Thymus (tissue), 11 donors: ENCODE data around the gene NCDN. TPM values are rescaled to one million over a fixed set of nuclear protein-coding genes. Genes with fewer than 3 reads are reported as not detected.

ENCODE experiments used
- DNase-seq, 9 donors: peaks; one replicate each; pipeline ENCODE4 v3.0.0-alpha.2; 2013; ENCODE audit warnings: low spot score in 9 of 9, low read depth in 6 of 9, missing footprints in 1 of 9
- H3K27ac ChIP-seq, 2 donors: one replicate each; pipeline ENCODE4 v1.5.1; 2013; ENCODE audit warnings: control low read depth in 1 of 2, low read depth in 1 of 2, low read length in 1 of 2, mild to moderate bottlenecking in 1 of 2, moderate library complexity in 1 of 2
- H3K27me3 ChIP-seq, 2 donors: one replicate each; pipeline ENCODE4 v1.5.1; 2013; ENCODE audit warnings: low read length in 1 of 2; ENCODE audit not compliant: control insufficient read depth in 2 of 2, insufficient read depth in 1 of 2
- H3K36me3 ChIP-seq, 2 donors: one replicate each; pipeline ENCODE4 v1.5.1; 2013; ENCODE audit warnings: low read length in 1 of 2, mild to moderate bottlenecking in 1 of 2, moderate library complexity in 1 of 2; ENCODE audit not compliant: control insufficient read depth in 2 of 2, insufficient read depth in 2 of 2
- H3K4me1 ChIP-seq, 2 donors: one replicate each; pipeline ENCODE4 v1.5.1; 2013; ENCODE audit warnings: low read length in 2 of 2; ENCODE audit not compliant: control insufficient read depth in 2 of 2, insufficient read depth in 2 of 2
- H3K4me3 ChIP-seq, 2 donors: one replicate each; pipeline ENCODE4 v1.5.1; 2013; ENCODE audit warnings: low read length in 2 of 2, control low read depth in 1 of 2, mild to moderate bottlenecking in 1 of 2
- H3K9me3 ChIP-seq, 2 donors: one replicate each; pipeline ENCODE4 v1.5.1; 2013; ENCODE audit warnings: low read length in 1 of 2, mild to moderate bottlenecking in 1 of 2; ENCODE audit not compliant: control insufficient read depth in 2 of 2, insufficient read depth in 1 of 2
- WGBS: extraction: QIAGEN DNeasy Blood & Tissue Kit; methylation state at CpG from one replicate; pipeline ENCODE4 v1.1.7; 2013; 5-methylcytosine and 5-hydroxymethylcytosine counted together
- polyA plus RNA-seq: library from polyadenylated mRNA; stranded (reverse); fragments of 200-250 nt; gene quantifications from one replicate; pipeline ENCODE4 v1.2.3, GENCODE V29; 2013
- total RNA-seq: library from RNA; stranded (reverse); fragments of 120-200 nt; gene quantifications from one replicate; pipeline ENCODE4 v1.2.4, GENCODE V29; 2013
- donor health status: healthy.

NCDN gene
- total and polyA plus RNA-seq, 2 donors: 4.4 to 8.3 TPM

GRCh38 chr1:35530946-35531345 is 26.7 kb upstream of the NCDN start:
- H3K4me1 ChIP-seq: peaks cover 0 to 3% of the 10 kb centered on the region in 2 donors
- H3K9me3 ChIP-seq: peaks cover 4 to 10% of the 10 kb centered on the region in 2 donors
- no peak for DNase-seq
- WGBS: 99% methylated on average over 2 of the region's 2 CpGs
- peaks cover 6 to 10% of the 10 kb centered on the region in 2 donors for H3K36me3 ChIP-seq
- H3K27me3 ChIP-seq: no peaks in the 10 kb centered on the region
- H3K27ac ChIP-seq: no peak overlapping the region
- H3K4me3 ChIP-seq: no peak overlapping the region

GRCh38 chr1:35531368-35531767 is 26.2 kb upstream of the NCDN start:
- DNase-seq: no peak
- Histone ChIP-seq H3K9me3 (peaks cover 4 to 10% of the 10 kb centered on the region in 2 donors), H3K4me1 (peaks cover 0 to 3% of the 10 kb centered on the region in 2 donors), H3K27ac (no peak overlapping the region), H3K4me3 (no peak overlapping the region), H3K27me3 (no peaks in the 10 kb centered on the region), H3K36me3 (peaks cover 6 to 10% of the 10 kb centered on the region in 2 donors)
- over 99% methylated on average over 6 of the region's 6 CpGs for WGBS

- DNase-seq: no peak
- WGBS: 98% methylated on average over 1 of the region's 1 CpG
- Histone ChIP-seq H3K27ac (no peak overlapping the region), H3K36me3 (peaks cover 6 to 10% of the 10 kb centered on the region in 2 donors), H3K4me3 (no peak overlapping the region), H3K27me3 (no peaks in the 10 kb centered on the region), H3K4me1 (peaks cover under 1 to 3% of the 10 kb centered on the region in 2 donors), H3K9me3 (peaks cover 4 to 10% of the 10 kb centered on the region in 2 donors)
Measured at GRCh38 chr1:35532497-35533223, 24.9 kb upstream of the NCDN start.

- H3K36me3 ChIP-seq: peaks cover 6 to 10% of the 10 kb centered on the region in 2 donors
- no peaks in the 10 kb centered on the region for H3K27me3 ChIP-seq
- H3K27ac ChIP-seq: no peak overlapping the region
- H3K4me1 ChIP-seq: peaks cover 4 to 10% of the 10 kb centered on the region in 2 donors
- DNase-seq: no peak
- H3K4me3 ChIP-seq: no peak overlapping the region
- peaks cover 4 to 10% of the 10 kb centered on the region in 2 donors for H3K9me3 ChIP-seq
- WGBS: 81% methylated on average over 1 of the region's 1 CpG
Measured at GRCh38 chr1:35533586-35533985, 24.0 kb upstream of the NCDN start.

GRCh38 chr1:35535243-35535642 is 22.4 kb upstream of the NCDN start:
- H3K9me3 ChIP-seq: peaks cover 4 to 10% of the 10 kb centered on the region in 2 donors
- no peak for DNase-seq
- no peaks in the 10 kb centered on the region for H3K27me3 ChIP-seq
- H3K4me1 ChIP-seq: peaks cover 18 to 25% of the 10 kb centered on the region in 2 donors
- no peak overlapping the region for H3K4me3 ChIP-seq
- H3K36me3 ChIP-seq: peaks cover 6 to 10% of the 10 kb centered on the region in 2 donors
- H3K27ac ChIP-seq: no peak overlapping the region

GRCh38 chr1:35536556-35537162 is 20.9 kb upstream of the NCDN start:
- Histone ChIP-seq H3K36me3 (no peaks in the 10 kb centered on the region), H3K27ac (no peak overlapping the region), H3K4me1 (peaks cover 23 to 33% of the 10 kb centered on the region in 2 donors), H3K4me3 (no peak overlapping the region), H3K27me3 (no peaks in the 10 kb centered on the region), H3K9me3 (no peaks in the 10 kb centered on the region)
- WGBS: 82% methylated on average over 2 of the region's 2 CpGs
- DNase-seq: no peak

- no peak overlapping the region for H3K4me3 ChIP-seq
- peaks cover 23 to 35% of the 10 kb centered on the region in 2 donors for H3K4me1 ChIP-seq
- DNase-seq: peak in 2 of 9 donors; percentile 13 to 55
- H3K36me3 ChIP-seq: no peaks in the 10 kb centered on the region
- WGBS: 78% methylated on average over 1 of the region's 1 CpG
- no peaks in the 10 kb centered on the region for H3K9me3 ChIP-seq
- H3K27me3 ChIP-seq: no peaks in the 10 kb centered on the region
- no peak overlapping the region for H3K27ac ChIP-seq
Measured at GRCh38 chr1:35537806-35538205, 19.8 kb upstream of the NCDN start.

- no peaks in the 10 kb centered on the region for H3K27me3 ChIP-seq
- peak in 7 of 9 donors; percentile 51 to 86 (median 60) for DNase-seq
- 39% methylated on average over 6 of the region's 6 CpGs for WGBS
- H3K27ac ChIP-seq: peak overlapping the region; percentile 88 to 93
- H3K4me3 ChIP-seq: no peak overlapping the region
- H3K4me1 ChIP-seq: peaks cover 23 to 33% of the 10 kb centered on the region in 2 donors
- H3K36me3 ChIP-seq: no peaks in the 10 kb centered on the region
- no peaks in the 10 kb centered on the region for H3K9me3 ChIP-seq
Measured at GRCh38 chr1:35539073-35539823, 18.4 kb upstream of the NCDN start.

- Histone ChIP-seq H3K9me3 (no peaks in the 10 kb centered on the region), H3K27me3 (no peaks in the 10 kb centered on the region), H3K36me3 (peaks cover 1 to 5% of the 10 kb centered on the region in 2 donors), H3K27ac (peak overlapping the region; percentile 88 to 93), H3K4me3 (no peak overlapping the region), H3K4me1 (peaks cover 23 to 33% of the 10 kb centered on the region in 2 donors)
- 77% methylated on average over 1 of the region's 1 CpG for WGBS
- DNase-seq: no peak
Measured at GRCh38 chr1:35539824-35540261, 17.8 kb upstream of the NCDN start.
